ENCODE measurements around the gene TTLL10.
"Not testable (repeated sequence)": the region's sequence is repeated elsewhere in the genome, so short reads cannot be mapped to it uniquely, and the experiment has no call there.

TTLL10 gene

DNA sequence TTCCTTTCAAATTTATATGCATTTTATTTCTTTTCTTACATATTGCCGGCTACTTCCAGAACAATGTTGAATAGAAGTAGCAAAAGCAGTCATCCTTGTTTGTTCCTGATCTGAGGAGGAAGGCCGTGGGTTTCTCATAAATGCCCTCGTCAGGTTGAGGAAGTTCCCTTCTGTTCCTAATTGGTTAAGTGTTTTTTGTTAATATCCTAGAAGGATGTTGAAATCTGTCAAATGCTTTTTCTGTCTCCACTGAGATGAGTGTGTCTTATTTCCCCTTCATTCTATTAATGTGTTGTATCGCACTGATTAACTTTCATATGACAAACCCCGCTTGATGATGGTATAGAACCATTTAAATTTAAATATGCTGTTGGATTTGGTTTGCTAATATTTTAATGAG, 15.4 kb downstream of the TTLL10 start:
- DNase-seq (ENCODE audit: low read depth) = no peak

- no peak for DNase-seq (ENCODE audit: low read depth)
Measured at GRCh38 chr1:1191734-1192133, 18.1 kb downstream of the TTLL10 start.

GRCh38 chr1:1194723-1195122, 21.0 kb downstream of the TTLL10 start:
- no peak for DNase-seq (ENCODE audit: low read depth)

- DNase-seq (ENCODE audit: low read depth) = not testable (repeated sequence)
Measured at GRCh38 chr1:1195726-1196125, 22.0 kb downstream of the TTLL10 start.

- no peak for DNase-seq (ENCODE audit: low read depth)
Measured at GRCh38 chr1:1196431-1197187, 22.9 kb downstream of the TTLL10 start.

GRCh38 chr1:1197188-1197500, 23.5 kb downstream of the TTLL10 start:
- DNase-seq (ENCODE audit: low read depth) = no peak

GRCh38 chr1:1197551-1198422, 24.1 kb downstream of the TTLL10 start:
- no peak for DNase-seq (ENCODE audit: low read depth)

DNA sequence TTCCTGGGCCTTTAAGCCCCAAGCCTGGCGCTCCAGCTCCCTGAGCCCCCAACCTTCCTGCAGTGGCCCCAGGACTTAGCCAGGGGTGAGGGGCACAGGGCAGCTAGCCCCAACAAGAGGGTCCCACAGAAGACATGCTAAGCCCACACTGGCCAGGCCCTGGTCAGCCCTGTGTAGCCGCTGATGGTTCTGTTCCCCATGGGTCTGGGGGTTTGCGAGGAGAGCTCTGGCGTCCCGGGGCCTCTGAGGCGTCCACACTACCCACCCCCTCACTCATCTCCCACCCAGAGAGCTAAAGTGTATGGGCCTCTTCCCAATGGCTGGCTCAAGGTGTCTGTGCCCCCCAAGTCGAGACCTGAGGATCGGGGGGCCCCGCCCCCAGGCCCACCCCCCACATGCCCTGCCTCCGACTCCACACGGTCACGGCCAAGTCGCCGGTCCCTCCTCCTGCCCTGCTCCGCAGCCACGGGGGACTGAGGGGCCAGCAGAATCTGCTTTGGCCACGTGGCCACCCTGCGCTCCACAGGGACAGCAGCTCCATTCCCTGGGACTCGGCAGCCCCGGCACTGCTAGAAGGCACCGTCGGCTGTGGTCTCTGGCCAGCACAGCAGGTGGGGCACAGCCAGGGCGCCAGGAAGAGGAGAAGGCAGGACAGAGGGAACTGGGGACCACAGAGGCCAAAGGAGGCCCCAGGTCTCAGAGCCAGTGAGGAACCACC, 24.9 kb downstream of the TTLL10 start:
- no peak for DNase-seq (ENCODE audit: low read depth)

DNA sequence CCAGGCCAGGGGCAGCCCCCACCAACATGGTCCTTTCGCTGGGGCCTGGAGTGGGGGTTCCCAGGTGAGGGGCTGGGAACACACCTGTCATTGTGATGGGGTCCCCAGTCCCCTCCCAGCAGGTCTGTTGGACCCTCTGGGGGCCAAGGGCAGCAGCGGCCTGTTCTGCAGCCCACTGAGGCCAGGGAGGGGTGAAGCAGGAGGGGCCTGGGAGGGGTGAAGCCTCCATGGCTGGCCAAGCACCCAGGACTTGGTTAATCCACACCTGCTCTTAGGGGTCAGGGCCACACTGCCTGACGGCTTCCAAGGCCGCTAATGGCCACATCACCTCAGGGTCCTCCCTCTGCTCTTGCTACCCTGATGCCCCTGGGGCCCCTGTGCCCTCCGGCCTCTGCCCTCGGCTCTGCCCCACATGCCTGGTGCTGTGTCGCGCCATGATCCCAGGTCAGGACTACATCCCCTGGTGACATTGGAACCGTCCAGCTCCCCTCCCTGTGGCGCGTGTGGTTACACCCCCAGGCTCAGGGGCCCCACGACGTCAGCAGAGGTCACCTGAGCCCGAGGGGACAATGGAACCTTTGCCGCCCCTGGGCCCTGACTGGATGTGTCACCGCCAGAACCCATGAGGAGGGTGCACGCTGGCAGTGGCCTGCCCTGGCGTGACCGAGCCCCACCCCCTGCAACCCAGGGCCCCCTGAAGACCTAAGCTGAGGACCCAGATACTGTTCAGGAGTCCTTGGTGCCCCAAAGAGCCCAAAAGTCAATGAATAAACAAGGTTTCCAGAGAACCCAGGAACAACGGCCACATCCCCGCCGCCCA, 25.7 kb downstream of the TTLL10 start:
- DNase-seq (ENCODE audit: low read depth) = no peak

DNA sequence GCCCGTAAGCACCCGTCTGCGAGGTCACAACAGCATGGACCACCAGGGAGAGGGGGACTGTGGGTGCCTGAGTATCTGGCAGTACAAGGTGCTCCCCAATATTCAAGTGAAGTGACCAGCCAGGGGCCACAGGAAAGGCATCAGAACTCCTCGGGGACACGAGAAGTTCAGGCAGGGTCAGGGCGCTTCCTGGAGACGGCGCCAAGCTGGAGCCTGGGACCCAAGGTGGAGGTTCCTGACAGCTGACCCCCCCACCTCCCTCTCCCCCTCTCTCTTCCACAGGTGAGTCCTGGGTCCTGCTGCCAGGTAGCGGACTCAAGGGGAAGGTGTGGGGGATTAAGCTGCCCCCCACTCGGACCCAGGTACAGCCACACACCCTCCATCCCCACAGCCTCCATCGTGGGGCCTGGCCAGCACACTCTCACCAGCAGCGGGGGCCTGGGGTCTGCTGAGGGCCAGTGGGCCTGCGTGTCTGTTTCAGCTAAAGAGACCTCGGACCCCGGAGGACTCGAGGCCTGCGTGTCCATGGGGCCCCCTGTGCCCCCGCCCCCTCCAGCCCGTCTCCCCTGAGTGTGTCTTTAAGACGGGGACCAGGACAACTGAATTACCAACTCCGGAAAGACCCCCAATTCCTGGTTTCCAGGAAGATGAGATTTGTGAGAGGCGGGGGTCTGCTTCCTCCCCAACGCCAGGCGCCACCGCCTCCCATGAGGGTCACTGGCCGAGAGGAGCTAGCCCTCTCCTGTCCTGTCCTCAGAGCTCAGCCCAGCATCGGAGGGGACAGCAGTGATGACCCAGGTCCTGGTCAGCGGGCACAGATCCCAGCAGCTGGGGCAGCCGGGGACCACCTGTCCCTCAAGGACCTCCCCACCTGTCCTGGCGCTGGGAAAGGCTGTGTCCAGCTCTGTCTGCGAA, 26.5 kb downstream of the TTLL10 start:
- no peak for DNase-seq (ENCODE audit: low read depth)

DNA sequence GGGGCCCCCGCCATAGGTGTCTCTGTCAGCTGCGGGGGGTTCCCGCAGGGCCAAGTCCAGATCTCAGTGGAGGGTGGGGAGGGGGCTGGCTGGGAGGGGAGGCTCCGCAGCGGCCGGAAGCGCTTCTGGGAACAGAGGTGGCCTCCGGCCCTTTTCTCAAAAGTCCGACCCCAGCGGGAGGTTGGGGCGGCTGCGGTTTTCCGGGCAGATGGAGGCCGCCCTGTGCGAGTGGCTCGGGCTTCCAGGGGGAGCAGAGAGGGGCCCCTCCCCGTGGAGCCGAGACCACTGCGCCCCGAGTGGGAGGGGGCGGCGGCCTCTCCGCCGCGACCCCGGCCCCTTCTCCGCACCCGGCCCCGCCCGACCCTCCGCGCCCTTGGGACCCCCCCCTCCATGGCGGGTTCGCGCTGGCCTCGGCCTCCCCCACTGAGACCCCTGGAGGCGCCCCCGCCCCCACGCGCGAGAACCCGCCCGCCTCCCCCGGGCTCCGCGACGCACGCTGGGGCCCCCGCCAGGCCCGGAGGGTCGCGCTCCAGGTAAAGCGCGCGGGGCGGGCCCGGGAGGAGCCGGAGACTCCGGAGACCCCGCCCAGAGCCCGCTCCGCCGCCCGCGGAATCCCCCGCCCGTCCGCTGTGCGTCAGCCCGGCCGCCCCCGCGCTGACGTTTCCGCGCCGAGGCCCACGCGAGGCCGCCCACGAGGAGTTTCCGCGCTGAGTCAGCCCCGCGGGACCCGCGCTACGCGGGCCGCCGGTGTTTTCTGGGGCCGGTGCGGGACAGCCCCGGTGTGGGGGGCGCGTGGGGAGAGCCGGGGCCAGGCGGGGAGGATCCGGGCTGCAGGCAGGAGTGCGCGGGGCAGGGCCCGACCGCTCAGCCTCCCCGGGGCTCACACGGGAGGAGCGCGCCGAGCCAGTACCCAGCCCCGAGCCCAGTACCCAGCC, 27.5 kb downstream of the TTLL10 start:
- DNase-seq (ENCODE audit: low read depth) = peak; percentile 61

DNA sequence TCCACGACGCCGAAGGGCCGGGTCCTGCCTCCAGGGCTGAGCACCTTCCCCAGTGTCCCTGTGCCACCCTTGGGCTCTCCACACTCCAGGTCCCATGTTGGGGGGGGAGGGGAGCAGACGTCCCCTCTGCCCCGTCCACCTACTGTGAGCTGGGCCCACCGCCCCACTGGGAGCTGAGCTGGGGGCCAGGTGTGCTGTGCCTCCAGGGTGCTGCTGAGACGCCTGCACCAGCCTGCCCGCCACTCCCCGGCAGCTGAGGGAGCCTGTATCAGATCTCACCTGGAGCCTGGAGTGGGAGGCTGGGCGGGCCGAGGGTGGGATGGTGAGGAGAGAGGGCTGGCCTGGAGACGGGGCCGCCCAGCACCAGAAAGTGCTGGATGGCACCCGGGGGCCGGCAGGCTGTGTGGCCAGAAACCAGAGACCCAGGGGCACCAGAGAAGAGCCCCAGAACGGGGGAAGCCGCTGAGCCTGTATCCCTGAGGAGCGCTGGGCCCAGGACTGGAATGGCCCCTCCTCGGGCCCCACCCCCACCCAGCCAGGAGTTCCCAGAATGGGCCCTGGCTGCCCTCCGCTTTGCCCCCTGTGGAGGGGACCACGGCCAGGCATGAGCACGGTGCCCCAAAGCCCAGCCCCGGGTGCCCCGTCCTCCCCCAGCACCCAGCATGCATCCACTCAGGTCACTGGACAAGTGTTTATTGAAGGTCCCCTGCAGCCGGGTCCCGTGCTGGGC, 29.3 kb downstream of the TTLL10 start:
- DNase-seq (ENCODE audit: low read depth) = no peak

DNA sequence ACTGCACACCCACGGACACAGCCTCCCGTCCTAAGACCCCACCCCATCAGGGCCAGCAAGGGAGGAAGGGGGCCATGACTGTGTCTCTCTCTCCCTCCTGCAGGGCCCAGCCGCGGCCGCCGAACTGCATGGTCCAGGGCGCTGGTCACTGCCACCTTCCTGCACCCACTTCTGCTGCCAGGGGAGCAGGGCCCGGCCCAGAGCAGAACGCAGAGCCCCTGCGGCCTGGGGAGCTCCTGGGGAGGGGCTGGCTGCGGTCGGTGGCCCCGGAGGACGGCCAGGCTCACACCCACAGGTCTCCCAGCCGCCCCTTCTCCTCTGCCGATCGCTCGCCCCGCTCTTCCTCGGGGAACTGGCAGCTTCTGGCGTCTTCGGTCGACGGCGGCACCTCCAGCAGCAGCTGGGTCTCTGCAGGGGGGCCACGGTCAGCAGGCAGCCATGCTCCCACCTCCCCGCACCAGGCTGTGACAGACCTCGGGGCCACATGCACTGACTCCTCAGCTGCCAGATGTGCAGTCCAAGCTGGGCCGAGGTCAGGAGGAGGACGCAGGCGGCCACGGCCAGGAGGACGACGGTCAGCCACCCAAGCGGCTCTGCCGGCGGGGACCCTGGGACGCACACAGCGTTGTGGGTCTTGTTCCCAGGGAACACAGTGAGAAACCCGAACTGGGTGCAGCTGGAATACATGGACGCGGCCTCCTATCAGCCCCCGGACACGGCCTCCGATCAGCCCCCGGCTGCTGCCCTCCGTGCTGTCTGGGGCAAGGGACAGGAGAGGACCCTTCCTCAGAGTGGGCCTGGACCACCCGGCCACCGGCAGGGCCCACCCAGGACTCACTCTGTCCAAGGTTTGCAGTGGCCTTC, 30.1 kb downstream of the TTLL10 start:
- DNase-seq (ENCODE audit: low read depth) = no peak

DNA sequence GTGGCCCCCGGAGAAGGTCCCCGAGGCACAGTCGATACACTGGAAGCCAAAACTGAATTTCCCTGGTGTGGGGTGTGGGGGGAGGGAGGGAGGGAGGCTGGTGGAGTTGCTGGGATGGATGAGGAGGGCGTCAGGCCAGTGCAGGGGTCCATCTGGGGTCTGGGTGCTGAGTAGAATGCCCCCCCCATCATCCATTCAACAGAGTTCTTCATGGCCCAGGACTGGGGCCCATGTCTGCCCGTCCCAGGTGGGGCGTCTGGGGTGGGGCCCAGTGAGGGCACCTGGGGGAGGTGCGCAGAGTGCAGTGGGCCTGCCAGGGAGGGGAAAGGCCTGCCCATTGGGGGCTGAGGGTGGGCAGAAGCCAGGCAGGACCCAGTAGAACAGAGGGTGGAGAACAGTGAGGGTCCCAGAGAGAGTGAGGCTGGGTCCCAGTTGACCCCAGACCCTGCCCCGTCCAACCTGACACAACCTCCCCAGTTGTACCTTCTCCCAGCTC, 30.8 kb downstream of the TTLL10 start:
- DNase-seq (ENCODE audit: low read depth) = no peak

GRCh38 chr1:1204998-1205768, 31.5 kb downstream of the TTLL10 start:
- DNase-seq (ENCODE audit: low read depth) = no peak

DNA sequence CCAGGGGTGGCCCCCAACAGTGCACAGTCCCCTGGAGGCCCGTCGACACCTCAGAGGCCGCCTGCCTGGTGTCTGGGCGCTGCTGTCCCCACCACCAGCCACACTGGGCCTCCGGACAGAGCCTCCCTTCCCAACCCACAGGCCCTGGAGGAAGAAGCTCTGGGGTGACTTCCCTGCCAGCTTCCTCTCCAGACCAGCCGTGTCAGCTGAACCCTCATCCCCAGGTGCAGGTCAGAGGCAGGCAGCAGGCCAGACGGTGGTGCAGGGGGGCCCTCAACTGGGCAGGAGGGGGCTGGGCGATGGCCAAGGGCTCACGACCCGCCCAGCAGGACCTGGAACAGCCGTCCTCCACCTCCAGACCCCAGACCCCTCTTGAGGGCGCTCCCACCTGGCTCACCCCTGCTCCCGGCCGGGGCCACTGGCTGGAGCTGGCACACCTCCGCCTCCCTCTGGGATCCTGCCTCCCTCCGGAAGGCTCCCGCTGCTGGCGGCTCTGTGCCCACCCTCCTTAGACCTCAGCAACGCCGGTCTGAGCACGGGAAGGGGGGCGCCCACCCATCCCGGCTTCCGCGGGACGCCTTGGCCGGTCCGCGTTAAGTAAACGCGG, 32.2 kb downstream of the TTLL10 start:
- DNase-seq (ENCODE audit: low read depth) = no peak

Measured in stimulated activated CD8-positive, alpha-beta memory T cell treated with anti-CD3 and anti-CD28 coated beads, Interleukin-7, amount 100 ng/mL, for 24 hours (primary cell).